CD4-positive, CD25-positive, alpha-beta regulatory T cell (primary cell): ENCODE data around the gene MCAM. TPM values are rescaled to one million over a fixed set of nuclear protein-coding genes. Genes with fewer than 3 reads are reported as not detected.

Experiments
- ATAC-seq, 2 donors: fragments of 150-1000 bp; cut with Tn5 transposase; one replicate each; pipeline ENCODE4 v1.10.0; 2021; ENCODE audit warnings: low read depth in 2 of 2, moderate number of reproducible peaks in 2 of 2, moderate library complexity in 1 of 2
- DNase-seq, 3 donors: peaks; one replicate each; pipeline versions ENCODE4 v3.0.0 to v3.0.0-alpha.2; 2012 to 2022; ENCODE audit warnings: mixed read lengths in 1 of 3
- H3K27ac ChIP-seq: one replicate; pipeline ENCODE4 v1.7.0; 2013; ENCODE audit warnings: mild to moderate bottlenecking, low read length; ENCODE audit not compliant: insufficient read depth, poor library complexity, severe bottlenecking
- H3K27me3 ChIP-seq: one replicate; pipeline ENCODE4 v1.7.0; 2013; ENCODE audit warnings: low read length; ENCODE audit not compliant: control insufficient read depth, insufficient read depth
- H3K36me3 ChIP-seq: one replicate; pipeline ENCODE4 v1.7.0; 2013; ENCODE audit warnings: mild to moderate bottlenecking, low read length, moderate library complexity; ENCODE audit not compliant: control insufficient read depth, insufficient read depth
- H3K4me1 ChIP-seq: 2 replicates; pipeline ENCODE4 v1.7.0; 2013; ENCODE audit warnings: mild to moderate bottlenecking, low read length; ENCODE audit not compliant: insufficient read depth, control insufficient read depth, poor library complexity, severe bottlenecking
- H3K4me3 ChIP-seq: one replicate; pipeline ENCODE4 v1.7.0; 2013; ENCODE audit warnings: low read depth, mild to moderate bottlenecking, low read length, moderate library complexity
- H3K9me3 ChIP-seq, 2 experiments: 1 replicate in 1 of 2; 2 replicates in 1 of 2; pipeline ENCODE4 v1.7.0; 2013; ENCODE audit warnings: low read length in 2 of 2, mild to moderate bottlenecking in 1 of 2, moderate library complexity in 1 of 2; ENCODE audit not compliant: control insufficient read depth in 2 of 2
- H3K27ac Mint-ChIP-seq, 3 donors: one replicate each; pipeline ENCODE4 v1.8.0; 2020 to 2022; ENCODE audit warnings: mild to moderate bottlenecking in 3 of 3, mixed read lengths in 3 of 3, moderate library complexity in 2 of 3
- H3K27me3 Mint-ChIP-seq: one replicate; pipeline ENCODE4 v1.8.0; 2022; ENCODE audit warnings: mild to moderate bottlenecking, mixed read lengths
- H3K36me3 Mint-ChIP-seq: one replicate; pipeline ENCODE4 v1.8.0; 2020; ENCODE audit warnings: mixed read lengths
- H3K4me1 Mint-ChIP-seq, 4 donors: one replicate each; pipeline ENCODE4 v1.8.0; 2020 to 2022; ENCODE audit warnings: mixed read lengths in 4 of 4, mild to moderate bottlenecking in 1 of 4
- H3K4me3 Mint-ChIP-seq, 4 donors: one replicate each; pipeline ENCODE4 v1.8.0; 2020 to 2022; ENCODE audit warnings: mild to moderate bottlenecking in 4 of 4, mixed read lengths in 4 of 4, moderate library complexity in 3 of 4
- H3K9me3 Mint-ChIP-seq, 7 donors: one replicate each; pipeline ENCODE4 v1.8.0; 2020 to 2022; ENCODE audit warnings: mixed read lengths in 7 of 7, mild to moderate bottlenecking in 3 of 7, moderate library complexity in 2 of 7
- polyA plus RNA-seq, 4 donors: library from polyadenylated mRNA; unstranded; fragments of 300-500 nt; fragmentation: Illumina TruSeq; gene quantifications; one replicate each; pipeline ENCODE4 v1.2.3, GENCODE V29; 2021
- total RNA-seq: library from RNA; stranded (reverse); gene quantifications from one replicate; pipeline ENCODE4 v1.2.3, GENCODE V29; 2022

The MCAM gene
- total and polyA plus RNA-seq, 5 donors from 2014 or later: 0.37 to 10.1 (median 1.6) TPM

- no peak overlapping the region for H3K27ac Mint-ChIP-seq
- no peaks in the 10 kb centered on the region for H3K36me3 Mint-ChIP-seq
- H3K36me3 ChIP-seq: no peaks in the 10 kb centered on the region
- H3K27me3 ChIP-seq: no peaks in the 10 kb centered on the region
- ATAC-seq (peak; percentile 39 to 45), DNase-seq (peak in 1 of 3 donors; percentile 49)
- H3K9me3 Mint-ChIP-seq: no peaks in the 10 kb centered on the region
- H3K27me3 Mint-ChIP-seq: no peaks in the 10 kb centered on the region
- H3K9me3 ChIP-seq: no peaks in the 10 kb centered on the region
- peak overlapping the region; percentile 76 for H3K4me3 ChIP-seq
- H3K4me1 Mint-ChIP-seq: peaks cover 36 to 53% (median 42%) of the 10 kb centered on the region in 4 donors
- H3K4me1 ChIP-seq: peaks cover 87% of the 10 kb centered on the region
- H3K27ac ChIP-seq: peak overlapping the region; percentile 68
- no peak overlapping the region for H3K4me3 Mint-ChIP-seq
These were observed 54.1 kb downstream of the MCAM start for GRCh38 chr11:119262668-119263351.

GRCh38 chr11:119258983-119259382 lies 57.9 kb downstream of the MCAM start:
- no peaks in the 10 kb centered on the region for H3K9me3 ChIP-seq
- no peak overlapping the region for H3K4me3 ChIP-seq
- ATAC-seq (no peak), DNase-seq (no peak)
- peaks cover 9% of the 10 kb centered on the region for H3K36me3 Mint-ChIP-seq
- H3K27ac Mint-ChIP-seq: peak overlapping the region in 1 of 3 donors; percentile 75
- H3K4me1 ChIP-seq: peaks cover 52% of the 10 kb centered on the region
- peaks cover 4% of the 10 kb centered on the region for H3K36me3 ChIP-seq
- H3K4me1 Mint-ChIP-seq: peaks cover 22 to 49% (median 35%) of the 10 kb centered on the region in 4 donors
- no peak overlapping the region for H3K27ac ChIP-seq
- peak overlapping the region in 2 of 4 donors; percentile 51 to 54 for H3K4me3 Mint-ChIP-seq
- H3K9me3 Mint-ChIP-seq: no peaks in the 10 kb centered on the region
- H3K27me3 Mint-ChIP-seq: no peaks in the 10 kb centered on the region
- H3K27me3 ChIP-seq: no peaks in the 10 kb centered on the region

Other genes starting within 250 kb of the MCAM start
- gene VPS11, start 249.3 kb downstream of the MCAM start, total RNA-seq: 78.8 TPM
- gene VPS11, start 249.3 kb downstream of the MCAM start, polyA plus RNA-seq: 10 to 100 TPM; 53.2 to 59.2 (median 56.9) TPM
- 5.9 TPM for gene HMBS, start 232.2 kb downstream of the MCAM start, total RNA-seq
- gene HMBS, start 232.2 kb downstream of the MCAM start, polyA plus RNA-seq: 10 to 100 TPM; 11.2 to 15.5 (median 13.6) TPM
- gene DPAGT1, start 215.3 kb downstream of the MCAM start, total RNA-seq: 22.5 TPM
- gene DPAGT1, start 215.3 kb downstream of the MCAM start, polyA plus RNA-seq: 10 to 100 TPM; 28.6 to 35.2 (median 32.6) TPM
- 21.1 TPM for gene C2CD2L, start 209.8 kb downstream of the MCAM start, total RNA-seq
- 1 to 10 TPM; 2.1 to 4.6 (median 4.5) TPM for gene C2CD2L, start 209.8 kb downstream of the MCAM start, polyA plus RNA-seq
- 24.4 TPM for gene HINFP, start 195.6 kb downstream of the MCAM start, total RNA-seq
- 10 to 100 TPM in 3 of 4 donors, 1 to 10 TPM in 1; 10.0 to 18.1 (median 13.3) TPM for gene HINFP, start 195.6 kb downstream of the MCAM start, polyA plus RNA-seq
- gene ABCG4, start 168.1 kb downstream of the MCAM start, total RNA-seq: not detected
- not detected for gene ABCG4, start 168.1 kb downstream of the MCAM start, polyA plus RNA-seq
- 7.8 TPM for gene NLRX1, start 148.4 kb downstream of the MCAM start, total RNA-seq
- 1 to 10 TPM; 5.0 to 6.7 (median 5.8) TPM for gene NLRX1, start 148.4 kb downstream of the MCAM start, polyA plus RNA-seq
- gene NHERF4, start 131.7 kb downstream of the MCAM start, total RNA-seq: not detected
- not detected for gene NHERF4, start 131.7 kb downstream of the MCAM start, polyA plus RNA-seq
- 35.6 TPM for gene CBL, start 110.8 kb downstream of the MCAM start, total RNA-seq
- gene CBL, start 110.8 kb downstream of the MCAM start, polyA plus RNA-seq: 10 to 100 TPM in 1 of 4 donors, 1 to 10 TPM in 3; 7.9 to 11.7 (median 8.8) TPM
- gene RNF26, start 17.4 kb upstream of the MCAM start, total RNA-seq: 21.0 TPM
- gene RNF26, start 17.4 kb upstream of the MCAM start, polyA plus RNA-seq: 10 to 100 TPM; 27.5 to 38.3 (median 37.4) TPM
- not detected for gene C1QTNF5, start 23.8 kb upstream of the MCAM start, total RNA-seq
- not detected for gene C1QTNF5, start 23.8 kb upstream of the MCAM start, polyA plus RNA-seq
- not detected for gene MFRP, start 29.6 kb upstream of the MCAM start, total RNA-seq
- gene MFRP, start 29.6 kb upstream of the MCAM start, polyA plus RNA-seq: not detected
- 1.6 TPM for gene USP2, start 64.6 kb upstream of the MCAM start, total RNA-seq
- gene USP2, start 64.6 kb upstream of the MCAM start, polyA plus RNA-seq: under 1 TPM in 1 of 4 donors, not detected in 3; 0.22 TPM
- gene THY1, start 106.0 kb upstream of the MCAM start, total RNA-seq: not detected
- gene THY1, start 106.0 kb upstream of the MCAM start, polyA plus RNA-seq: not detected